Erythroblast (primary cell): ENCODE data around the gene LPGAT1.

Experiments used
- GATA1 ChIP-seq: IDR thresholded peaks from 2 replicates; pipeline ENCODE4 v1.6.1; 2011; ENCODE audit warnings: low read depth, mild to moderate bottlenecking, control low read depth, low read length, moderate library complexity
- POLR2A ChIP-seq: IDR thresholded peaks from 2 replicates; pipeline ENCODE4 v1.6.1; 2011; ENCODE audit warnings: mild to moderate bottlenecking, low read length

DNA sequence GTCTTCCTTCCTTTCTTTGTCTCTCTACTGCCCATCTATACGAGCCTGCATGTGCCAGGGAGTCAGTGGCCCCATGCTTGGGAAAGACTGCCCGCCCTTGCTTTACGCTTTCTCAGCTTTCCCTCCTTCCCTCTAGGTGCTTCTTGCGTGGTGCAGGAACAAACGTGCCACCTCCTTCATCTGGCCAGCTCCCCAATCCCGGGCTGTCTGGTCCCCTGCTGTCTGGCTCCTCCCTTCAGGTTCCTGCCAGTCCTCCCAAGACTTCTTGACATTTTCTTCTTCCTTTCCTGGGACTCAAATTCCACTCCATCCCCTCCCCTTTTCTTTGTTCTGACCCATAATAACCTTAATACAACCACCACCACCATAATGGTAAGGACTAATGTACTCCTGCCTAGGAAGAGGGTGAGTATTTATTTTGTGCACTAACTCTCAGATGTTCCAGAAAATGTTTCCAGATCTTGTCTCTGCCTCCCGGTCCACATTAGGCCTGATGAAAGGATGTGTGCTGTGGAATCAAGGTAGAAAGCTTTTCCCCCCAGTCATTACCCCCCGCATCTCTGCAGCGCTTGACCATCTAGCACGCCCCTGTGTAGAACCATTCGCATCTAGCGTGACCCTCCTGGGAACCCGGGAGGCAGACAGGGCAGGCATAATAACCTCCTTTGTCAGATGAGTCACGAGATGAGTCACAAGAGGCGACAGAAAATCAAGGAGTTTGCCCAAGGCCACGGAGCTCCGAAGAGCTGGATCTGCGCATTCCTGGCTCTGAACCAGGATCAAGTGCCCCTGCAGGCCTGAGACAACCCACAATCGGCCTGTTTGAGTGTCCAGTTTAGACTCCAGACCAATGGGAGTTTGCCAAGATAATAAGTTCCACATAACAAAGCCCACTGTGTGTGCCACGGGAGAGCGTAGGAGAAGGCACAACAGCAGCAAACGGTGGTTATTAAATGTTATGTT is 95.1 kb downstream of the LPGAT1 start:
- no peak for TF ChIP-seq POLR2A
- TF ChIP-seq GATA1 = no peak
